Stimulated activated CD4-positive, alpha-beta T cell treated with anti-CD3 and anti-CD28 coated beads, Interleukin-4, amount 100 ng/mL, for 4 hours (primary cell): Measurements from ENCODE around the gene PDE4D.
"Not testable (repeated sequence)": the region's sequence is repeated elsewhere in the genome, so short reads cannot be mapped to it uniquely, and the experiment has no call there.

Source experiments
- DNase-seq, 2 experiments: peaks; one replicate each; pipeline ENCODE4 v3.0.0-alpha.2; 2020

The PDE4D gene

GRCh38 chr5:59798862-59799667 lies 94.5 kb downstream of the PDE4D start:
- no peak for DNase-seq

- no peak for DNase-seq
These were observed 98.4 kb downstream of the PDE4D start for GRCh38 chr5:59795141-59795540.

- no peak for DNase-seq
These were observed 100.4 kb downstream of the PDE4D start for GRCh38 chr5:59792983-59793585.

- no peak for DNase-seq
These were observed 101.9 kb downstream of the PDE4D start for GRCh38 chr5:59791617-59792016.

GRCh38 chr5:59790776-59791475 lies 102.6 kb downstream of the PDE4D start:
- DNase-seq: no peak

- DNase-seq: no peak
These were observed 103.2 kb downstream of the PDE4D start for GRCh38 chr5:59790376-59790775.

- DNase-seq: no peak
These were observed 103.6 kb downstream of the PDE4D start for GRCh38 chr5:59789894-59790293.

GRCh38 chr5:59789197-59789596 lies 104.3 kb downstream of the PDE4D start:
- no peak for DNase-seq

GRCh38 chr5:59786334-59786805 lies 107.2 kb downstream of the PDE4D start:
- no peak for DNase-seq

GRCh38 chr5:59785676-59786333 lies 107.7 kb downstream of the PDE4D start:
- no peak for DNase-seq

GRCh38 chr5:59784708-59785107 lies 108.8 kb downstream of the PDE4D start:
- DNase-seq: not testable (repeated sequence)

GRCh38 chr5:59783264-59783663 lies 110.3 kb downstream of the PDE4D start:
- no peak for DNase-seq

GRCh38 chr5:59782856-59783255 lies 110.7 kb downstream of the PDE4D start:
- no peak for DNase-seq

GRCh38 chr5:59779453-59779852 lies 114.1 kb downstream of the PDE4D start:
- no peak for DNase-seq

- DNase-seq: no peak
These were observed 116.5 kb downstream of the PDE4D start for GRCh38 chr5:59777028-59777427.

GRCh38 chr5:59773294-59773693 lies 120.2 kb downstream of the PDE4D start:
- no peak for DNase-seq

GRCh38 chr5:59772757-59773156 lies 120.8 kb downstream of the PDE4D start:
- DNase-seq: no peak

- DNase-seq: no peak
These were observed 121.3 kb downstream of the PDE4D start for GRCh38 chr5:59772206-59772605.

- DNase-seq: no peak
These were observed 122.6 kb downstream of the PDE4D start for GRCh38 chr5:59770953-59771352.

- DNase-seq: no peak
These were observed 123.7 kb downstream of the PDE4D start for GRCh38 chr5:59769832-59770231.

GRCh38 chr5:59769041-59769360 lies 124.5 kb downstream of the PDE4D start:
- no peak for DNase-seq

GRCh38 chr5:59768152-59769040 lies 125.1 kb downstream of the PDE4D start:
- DNase-seq: peak; percentile 6 to 27
